ENCODE measurements around the gene OXLD1. TPM values are rescaled to one million over a fixed set of nuclear protein-coding genes. Genes with fewer than 3 reads are reported as not detected.

The OXLD1 gene
- total and polyA plus RNA-seq, 10 of the 15 experiments (the other 5 are each of a cell fraction or from before 2014, with no cell fraction given): 4.6 to 89.5 (median 39.8) TPM

DNA sequence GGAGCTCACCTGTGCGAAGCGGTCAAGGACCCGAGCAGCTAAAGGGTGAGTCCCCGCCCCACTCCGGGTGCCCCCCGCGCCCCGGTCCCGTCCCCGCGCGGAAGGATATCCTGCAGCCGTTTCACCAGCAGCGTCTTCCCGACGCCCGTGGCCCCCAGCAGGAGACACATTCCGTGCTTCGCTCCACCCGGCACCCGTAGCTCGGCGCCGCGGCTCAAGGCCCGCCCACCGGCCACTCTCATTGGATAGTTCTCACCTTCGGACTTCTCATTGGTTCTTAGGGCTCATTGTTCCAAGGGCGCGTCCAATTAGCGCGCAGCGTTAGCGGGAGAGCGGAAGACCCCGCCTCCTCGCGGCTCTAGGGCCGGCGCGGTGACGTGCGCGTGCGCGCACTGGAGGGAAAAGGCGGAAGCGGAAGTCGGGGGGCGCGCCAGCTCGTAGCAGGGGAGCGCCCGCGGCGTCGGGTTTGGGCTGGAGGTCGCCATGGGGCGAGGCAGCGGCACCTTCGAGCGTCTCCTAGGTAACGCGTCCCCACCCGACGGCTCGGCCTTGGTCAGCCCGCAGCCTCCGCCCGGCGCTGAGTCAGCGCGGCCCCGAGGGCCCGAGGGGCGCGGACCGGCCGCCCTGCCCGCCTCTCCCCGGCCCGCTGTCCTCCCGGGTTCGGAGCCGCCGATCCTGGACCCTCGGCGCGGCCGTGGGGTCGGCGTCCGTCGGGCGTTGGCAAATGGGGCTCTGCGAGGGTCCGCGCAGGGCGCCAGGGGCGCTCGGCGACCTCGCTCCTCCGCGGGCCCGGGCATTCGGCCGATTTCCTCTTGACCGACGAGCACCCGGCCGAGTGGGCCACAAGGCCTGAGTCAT is 17.4 kb upstream of the OXLD1 start, which contains the start of the genes ARL16 and HGS (continued):
- TF ChIP-seq, protein P1, sequence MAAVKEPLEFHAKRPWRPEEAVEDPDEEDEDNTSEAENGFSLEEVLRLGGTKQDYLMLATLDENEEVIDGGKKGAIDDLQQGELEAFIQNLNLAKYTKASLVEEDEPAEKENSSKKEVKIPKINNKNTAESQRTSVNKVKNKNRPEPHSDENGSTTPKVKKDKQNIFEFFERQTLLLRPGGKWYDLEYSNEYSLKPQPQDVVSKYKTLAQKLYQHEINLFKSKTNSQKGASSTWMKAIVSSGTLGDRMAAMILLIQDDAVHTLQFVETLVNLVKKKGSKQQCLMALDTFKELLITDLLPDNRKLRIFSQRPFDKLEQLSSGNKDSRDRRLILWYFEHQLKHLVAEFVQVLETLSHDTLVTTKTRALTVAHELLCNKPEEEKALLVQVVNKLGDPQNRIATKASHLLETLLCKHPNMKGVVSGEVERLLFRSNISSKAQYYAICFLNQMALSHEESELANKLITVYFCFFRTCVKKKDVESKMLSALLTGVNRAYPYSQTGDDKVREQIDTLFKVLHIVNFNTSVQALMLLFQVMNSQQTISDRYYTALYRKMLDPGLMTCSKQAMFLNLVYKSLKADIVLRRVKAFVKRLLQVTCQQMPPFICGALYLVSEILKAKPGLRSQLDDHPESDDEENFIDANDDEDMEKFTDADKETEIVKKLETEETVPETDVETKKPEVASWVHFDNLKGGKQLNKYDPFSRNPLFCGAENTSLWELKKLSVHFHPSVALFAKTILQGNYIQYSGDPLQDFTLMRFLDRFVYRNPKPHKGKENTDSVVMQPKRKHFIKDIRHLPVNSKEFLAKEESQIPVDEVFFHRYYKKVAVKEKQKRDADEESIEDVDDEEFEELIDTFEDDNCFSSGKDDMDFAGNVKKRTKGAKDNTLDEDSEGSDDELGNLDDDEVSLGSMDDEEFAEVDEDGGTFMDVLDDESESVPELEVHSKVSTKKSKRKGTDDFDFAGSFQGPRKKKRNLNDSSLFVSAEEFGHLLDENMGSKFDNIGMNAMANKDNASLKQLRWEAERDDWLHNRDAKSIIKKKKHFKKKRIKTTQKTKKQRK (IDR thresholded peaks at IDR 0.05; ENCODE audit: low read depth, low read length): peak; percentile 67; the same call in 1 of the 2 replicates
- peak; percentile 15 for TF ChIP-seq MEF2B (IDR thresholded peaks at IDR 0.05; ENCODE audit: partially characterized antibody, poor library complexity, severe bottlenecking)
- no peak for TF ChIP-seq ZNF622 (IDR thresholded peaks at IDR 0.05)
- TF ChIP-seq MYB (IDR thresholded peaks at IDR 0.05; ENCODE audit: borderline replicate concordance, low read depth, low read length): no peak
- TF ChIP-seq BMI1 (IDR thresholded peaks at IDR 0.05; ENCODE audit: borderline replicate concordance): no peak
- TF ChIP-seq EP300 (IDR thresholded peaks at IDR 0.05; ENCODE audit: borderline replicate concordance in 1 of 2, control insufficient read depth in 1 of 2, low read depth in 2 of 2, low read length in 2 of 2): no peak
- no peak for TF ChIP-seq ZZZ3 (IDR thresholded peaks at IDR 0.05; ENCODE audit: control insufficient read depth, insufficient read length, low read depth)
- TF ChIP-seq, protein P2, sequence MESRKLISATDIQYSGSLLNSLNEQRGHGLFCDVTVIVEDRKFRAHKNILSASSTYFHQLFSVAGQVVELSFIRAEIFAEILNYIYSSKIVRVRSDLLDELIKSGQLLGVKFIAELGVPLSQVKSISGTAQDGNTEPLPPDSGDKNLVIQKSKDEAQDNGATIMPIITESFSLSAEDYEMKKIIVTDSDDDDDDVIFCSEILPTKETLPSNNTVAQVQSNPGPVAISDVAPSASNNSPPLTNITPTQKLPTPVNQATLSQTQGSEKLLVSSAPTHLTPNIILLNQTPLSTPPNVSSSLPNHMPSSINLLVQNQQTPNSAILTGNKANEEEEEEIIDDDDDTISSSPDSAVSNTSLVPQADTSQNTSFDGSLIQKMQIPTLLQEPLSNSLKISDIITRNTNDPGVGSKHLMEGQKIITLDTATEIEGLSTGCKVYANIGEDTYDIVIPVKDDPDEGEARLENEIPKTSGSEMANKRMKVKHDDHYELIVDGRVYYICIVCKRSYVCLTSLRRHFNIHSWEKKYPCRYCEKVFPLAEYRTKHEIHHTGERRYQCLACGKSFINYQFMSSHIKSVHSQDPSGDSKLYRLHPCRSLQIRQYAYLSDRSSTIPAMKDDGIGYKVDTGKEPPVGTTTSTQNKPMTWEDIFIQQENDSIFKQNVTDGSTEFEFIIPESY (IDR thresholded peaks at IDR 0.05): no peak
- TF ChIP-seq YBX1 (IDR thresholded peaks at IDR 0.05): no peak
- TF ChIP-seq CBFB (IDR thresholded peaks at IDR 0.05; ENCODE audit: low read depth): peak; percentile 32; the same call in 1 of the 2 replicates
- peak; percentile 79 for TF ChIP-seq BACH1 (IDR thresholded peaks at IDR 0.05; ENCODE audit: borderline replicate concordance)
- TF ChIP-seq IRF3 (IDR thresholded peaks at IDR 0.05): peak; percentile 91
- TF ChIP-seq SPI1 (IDR thresholded peaks at IDR 0.05; ENCODE audit: borderline replicate concordance, insufficient read depth, low read depth, low read length): peak; percentile 68
- TF ChIP-seq SRF (IDR thresholded peaks at IDR 0.05; ENCODE audit: low read depth in 2 of 2, low read length in 2 of 2): no peak
- peak; percentile 89 for TF ChIP-seq FOS (IDR thresholded peaks at IDR 0.05; ENCODE audit: borderline replicate concordance, extremely low read depth, insufficient read length)
- peak; percentile 35 for TF ChIP-seq RELA (IDR thresholded peaks at IDR 0.05; ENCODE audit: borderline replicate concordance, partially characterized antibody)
- TF ChIP-seq RAD51 (IDR thresholded peaks at IDR 0.05): no peak
- no peak; the same call in 1 of the 2 replicates for TF ChIP-seq ZNF207 (IDR thresholded peaks at IDR 0.05; ENCODE audit: borderline replicate concordance)
- TF ChIP-seq CBX3 (IDR thresholded peaks at IDR 0.05; ENCODE audit: borderline replicate concordance, low read depth): no peak
- TF ChIP-seq NFXL1 (IDR thresholded peaks at IDR 0.05; ENCODE audit: borderline replicate concordance): no peak
- peak; percentile 88 for TF ChIP-seq GATAD2B (conservative IDR thresholded peaks at IDR 0.05; ENCODE audit: low read depth)
- no peak for TF ChIP-seq WRNIP1 (IDR thresholded peaks at IDR 0.05; ENCODE audit: borderline replicate concordance, low read depth, low read length)
- TF ChIP-seq YY1 (IDR thresholded peaks at IDR 0.05; ENCODE audit: low read depth, low read length): peak; percentile 52
- TF ChIP-seq SIX5 (IDR thresholded peaks at IDR 0.05; ENCODE audit: low read depth, low read length, severe bottlenecking): peak; percentile 30

All from GM12878 (cell line).